DMS79 treated with DMSO at 0.1 percent for 48 hours (cell line): ENCODE measurements around the gene MAD1L1.
"Not testable (repeated sequence)": the region's sequence is repeated elsewhere in the genome, so short reads cannot be mapped to it uniquely, and the experiment has no call there.

Source experiments
- DNase-seq: peaks from one replicate; lab custom pipeline; 2025; lab: John Stamatoyannopoulos, UW

Gene MAD1L1

DNA sequence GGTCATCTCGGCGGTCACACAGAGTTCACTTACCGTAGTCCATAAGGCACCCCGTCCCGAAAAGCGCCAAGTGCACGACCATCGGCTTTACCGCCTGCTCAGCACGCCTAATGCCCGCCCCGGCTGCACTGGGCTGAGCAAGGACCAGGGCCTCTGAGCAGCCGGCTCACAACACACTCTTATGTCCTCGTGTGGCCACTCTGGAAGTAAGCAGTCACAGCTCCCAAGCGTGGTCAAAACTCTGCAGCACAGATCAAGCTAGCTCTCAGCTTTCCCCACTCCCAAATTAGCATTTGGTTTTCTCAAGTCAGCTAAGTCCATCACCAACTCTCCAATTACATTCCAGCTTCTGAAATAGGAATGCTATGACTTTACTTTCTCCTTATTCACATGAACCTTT is 57.7 kb downstream of the MAD1L1 start:
- DNase-seq: no peak

DNA sequence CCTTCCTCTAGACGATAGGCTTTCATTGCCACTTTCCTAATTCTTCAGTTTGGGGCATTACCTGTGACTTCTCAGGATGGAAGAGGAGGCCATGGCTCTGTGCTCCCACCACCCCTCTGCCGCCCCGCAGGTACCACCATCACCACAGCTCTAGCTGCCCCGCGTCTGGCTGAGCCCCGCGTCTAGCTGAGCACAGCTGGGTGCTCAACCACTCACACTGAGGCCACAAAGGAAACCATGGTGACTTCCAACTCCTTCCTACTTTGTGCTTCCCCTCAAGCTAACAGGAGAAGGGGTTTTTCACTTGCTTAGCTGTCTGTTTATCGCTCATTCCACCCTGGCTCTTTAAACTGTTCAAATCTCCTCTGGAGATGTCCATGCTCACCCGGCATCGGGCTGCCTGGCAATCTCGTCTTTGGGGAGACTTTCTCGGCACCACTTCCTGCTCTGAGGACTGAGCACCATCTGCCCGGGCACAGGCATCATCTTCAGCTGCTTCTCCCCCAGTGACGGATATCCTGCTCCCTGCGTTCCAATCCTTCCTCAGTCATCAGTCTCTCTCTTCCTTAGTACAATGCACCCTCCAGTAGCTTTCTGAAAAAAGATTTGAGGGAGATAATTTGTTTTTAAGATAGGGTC is 59.4 kb downstream of the MAD1L1 start:
- DNase-seq: no peak

DNA sequence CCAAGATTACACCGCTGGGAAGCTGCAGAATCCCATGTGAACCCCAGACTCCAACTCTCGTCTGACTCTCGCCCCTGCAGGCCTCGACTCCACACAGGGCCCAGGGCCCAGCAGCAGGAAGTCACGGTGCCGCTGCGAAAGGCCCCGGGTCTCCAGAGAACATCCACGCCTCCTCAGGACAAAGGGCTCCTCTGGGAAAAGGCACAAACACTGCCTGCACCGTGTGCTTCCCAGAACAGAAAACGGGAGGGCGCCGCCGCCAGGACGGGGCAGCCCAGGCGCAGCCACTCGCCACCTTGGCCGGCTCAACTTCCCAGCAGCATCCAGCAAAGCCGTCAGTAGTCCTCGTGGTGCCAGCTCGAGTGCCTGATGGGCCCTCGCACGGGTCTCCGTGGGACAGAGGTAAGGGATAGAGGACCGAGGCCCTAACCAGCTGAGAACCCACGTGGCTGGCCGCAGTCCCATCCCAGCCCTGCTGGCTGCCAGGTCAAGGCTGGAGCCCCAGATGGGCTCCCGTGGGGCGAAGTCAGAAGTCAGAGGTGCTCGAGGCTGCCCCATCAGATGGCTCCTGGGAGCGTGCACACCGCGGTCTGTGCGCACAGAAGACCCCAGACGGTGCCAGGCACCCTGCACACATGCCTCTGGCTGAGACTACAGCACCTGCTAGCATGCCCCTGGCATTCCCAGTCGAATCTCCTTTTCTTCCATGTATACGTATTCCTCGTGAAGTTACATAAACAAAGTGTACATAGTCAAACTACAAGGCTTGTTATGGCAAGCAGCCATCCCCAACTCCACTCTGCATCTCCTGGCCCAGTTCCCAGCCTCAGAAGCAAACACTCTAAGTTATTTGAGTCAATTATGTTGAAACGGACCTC is 60.2 kb downstream of the MAD1L1 start:
- DNase-seq: peak; percentile 97

- DNase-seq: peak; percentile 30
These were observed 60.9 kb downstream of the MAD1L1 start for GRCh38 chr7:2171855-2172254.

GRCh38 chr7:2170576-2171521 is 61.9 kb downstream of the MAD1L1 start:
- DNase-seq: no peak

- DNase-seq: peak; percentile 82
These were observed 62.7 kb downstream of the MAD1L1 start for GRCh38 chr7:2169923-2170575.

GRCh38 chr7:2168615-2169311 is 64.0 kb downstream of the MAD1L1 start:
- peak; percentile 49 for DNase-seq

- DNase-seq: no peak
These were observed 66.0 kb downstream of the MAD1L1 start for GRCh38 chr7:2166625-2167280.

- no peak for DNase-seq
These were observed 66.8 kb downstream of the MAD1L1 start for GRCh38 chr7:2165610-2166594.

- no peak for DNase-seq
These were observed 67.5 kb downstream of the MAD1L1 start for GRCh38 chr7:2165239-2165609.

GRCh38 chr7:2164646-2165045 is 68.1 kb downstream of the MAD1L1 start:
- DNase-seq: no peak

DNA sequence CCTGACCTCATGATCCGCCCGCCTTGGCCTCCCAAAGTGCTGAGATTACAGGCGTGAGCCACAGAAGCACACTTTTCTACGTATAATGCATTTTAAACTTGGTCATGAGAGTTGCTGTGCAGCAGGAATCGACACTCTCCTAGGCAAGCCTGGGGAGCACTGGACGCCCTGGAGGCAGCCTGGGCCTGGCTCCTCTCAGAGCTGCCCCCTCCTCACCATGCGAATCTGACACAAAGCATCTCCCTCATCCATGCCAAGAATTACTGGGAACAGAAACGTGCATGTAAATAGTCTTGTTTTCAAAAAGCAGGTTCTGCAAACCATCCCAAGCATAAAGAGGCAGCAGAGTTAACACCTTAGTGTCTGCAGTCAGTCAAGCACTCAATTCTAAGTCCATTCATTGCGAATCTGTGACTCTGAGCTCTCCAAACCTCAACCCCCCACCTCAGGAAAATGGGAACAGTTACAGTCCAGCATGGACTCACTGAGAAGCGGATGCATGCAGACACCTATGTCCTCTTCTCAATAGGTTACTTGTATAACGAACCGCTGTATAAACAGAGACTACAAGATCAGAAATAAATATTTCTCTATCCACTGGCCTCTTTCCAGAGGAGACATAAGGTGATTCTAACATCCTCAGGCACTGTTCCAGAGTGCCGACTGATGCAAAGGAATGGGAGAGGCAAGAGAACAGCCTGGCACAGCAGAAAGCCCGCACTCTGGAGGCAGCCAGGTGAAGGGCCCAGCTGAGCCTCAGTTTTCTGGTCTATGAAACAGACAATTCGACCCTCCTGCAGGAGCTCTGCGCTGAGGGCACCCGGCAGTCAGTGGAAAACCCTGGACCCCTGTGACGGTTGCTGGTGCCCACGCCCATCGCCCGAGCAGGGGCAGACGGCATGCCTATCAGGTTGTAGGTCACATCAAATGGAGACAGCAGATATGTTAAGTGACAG is 68.9 kb downstream of the MAD1L1 start:
- peak; percentile 21 for DNase-seq

DNA sequence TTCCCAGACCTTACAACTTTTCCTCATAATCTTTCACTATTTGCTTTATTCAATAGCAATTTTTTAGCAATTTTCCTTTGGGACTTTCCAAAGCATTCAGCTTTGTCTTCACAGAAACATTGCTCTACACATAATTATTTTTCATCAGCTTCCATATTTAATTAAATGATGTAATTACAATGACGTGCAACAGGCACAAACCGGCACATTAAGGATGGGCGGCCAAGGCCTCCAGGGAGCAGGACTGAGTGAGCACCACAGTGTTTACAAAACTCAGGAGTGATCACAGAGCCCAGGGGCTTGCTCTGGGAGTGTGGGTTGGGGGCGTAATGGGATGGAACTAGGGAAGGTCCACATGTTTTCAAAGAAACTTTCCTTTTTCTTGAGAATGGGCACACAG is 69.8 kb downstream of the MAD1L1 start:
- DNase-seq: no peak

- not testable (repeated sequence) for DNase-seq
These were observed 70.5 kb downstream of the MAD1L1 start for GRCh38 chr7:2162004-2162902.

DNA sequence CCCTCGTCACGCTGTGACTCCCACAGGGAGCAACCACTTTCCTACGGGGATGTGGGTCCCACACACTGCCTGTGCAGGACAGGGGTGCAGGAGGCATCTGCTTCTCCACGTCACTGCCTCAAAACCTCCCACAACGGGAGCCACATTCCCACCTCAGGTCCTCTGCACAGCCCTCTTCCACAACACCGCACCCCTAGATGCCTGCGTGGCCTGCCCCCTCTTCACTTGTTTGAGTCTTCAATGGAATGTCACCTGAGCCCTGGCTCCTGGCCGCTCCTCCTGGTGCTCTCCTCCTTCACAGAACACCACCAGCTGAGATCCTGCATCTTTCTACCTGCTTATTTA is 73.6 kb downstream of the MAD1L1 start:
- no peak for DNase-seq

- DNase-seq: peak; percentile 33
These were observed 74.2 kb downstream of the MAD1L1 start for GRCh38 chr7:2158331-2159175.
